Prostate gland (tissue), 2 donors: ENCODE measurements around the gene MBNL1. TPM values are rescaled to one million over a fixed set of nuclear protein-coding genes. Genes with fewer than 3 reads are reported as not detected.

Experiments
- DNase-seq: peaks from one replicate; pipeline ENCODE4 v3.0.0-alpha.2; 2019; ENCODE audit warnings: low spot score
- H3K27ac ChIP-seq, 2 donors: fragments of 200-600 bp; sonication (generic); 2 replicates each; pipeline ENCODE4 v1.5.1; 2017 to 2019
- H3K27me3 ChIP-seq: fragments of 200-600 bp; sonication (generic); replicated peaks from 2 replicates; pipeline ENCODE4 v1.5.1; 2019; ENCODE audit not compliant: insufficient read depth
- H3K36me3 ChIP-seq, 2 donors: fragments of 200-600 bp; sonication (generic); 1 replicate in 1 of 2; 2 replicates in 1 of 2; pipeline versions ENCODE4 v1.5.1 to v1.8.1; 2017 to 2019
- H3K4me1 ChIP-seq: fragments of 200-600 bp; sonication (generic); replicated peaks from 2 replicates; pipeline ENCODE4 v1.5.1; 2019
- H3K4me3 ChIP-seq, 2 donors: fragments of 200-600 bp; sonication (generic); 2 replicates each; pipeline ENCODE4 v1.5.1; 2017 to 2019
- H3K9me3 ChIP-seq: fragments of 200-600 bp; sonication (generic); 2 replicates; pipeline ENCODE4 v1.5.1; 2017
- CTCF ChIP-seq, 4 experiments: fragments of 200-600 bp in 2 of 4; fragments of 450-650 bp in 2 of 4; sonication (generic) in 2 of 4; IDR thresholded peaks; 1 replicate in 3 of 4; 2 replicates in 1 of 4; pipeline ENCODE4 v1.5.1; 2016 to 2019; ENCODE audit warnings: antibody characterized with exemption in 4 of 4, mild to moderate bottlenecking in 2 of 4, moderate library complexity in 2 of 4
- POLR2A ChIP-seq: fragments of 450-650 bp; IDR thresholded peaks from one replicate; pipeline ENCODE4 v1.6.1; 2016; ENCODE audit warnings: antibody characterized with exemption, mild to moderate bottlenecking
- POLR2AphosphoS5 ChIP-seq: sonication (generic); formaldehyde crosslinking; IDR thresholded peaks from one replicate; pipeline ENCODE4 v1.6.1; 2017; ENCODE audit warnings: antibody characterized with exemption
- WGBS: methylation state at CpG from one replicate; pipeline ENCODE4 v1.1.5; 2018; 5-methylcytosine and 5-hydroxymethylcytosine counted together
- intact Hi-C: fragments of 100-400 bp; cut with DNase I; formaldehyde crosslinking; loops from one replicate; pipeline ENCODE4 v1.14.2; 2022
- total RNA-seq, 2 donors: library from RNA; depleted of rRNA; stranded (reverse); fragments of >200 nt; gene quantifications; one replicate each; pipeline ENCODE4 v1.1.0, GENCODE V29; 2016

The MBNL1 gene
- total RNA-seq, 2 donors from 2014 or later, result 131 to 226 TPM

- Histone ChIP-seq H3K4me1 (no peaks in the 10 kb centered on the region), H3K27ac (no peak overlapping the region), H3K27me3 (no peaks in the 10 kb centered on the region), H3K9me3 (no peaks in the 10 kb centered on the region), H3K36me3 (no peaks in the 10 kb centered on the region), H3K4me3 (no peak overlapping the region)
- TF ChIP-seq POLR2A, result no peak
- TF ChIP-seq POLR2AphosphoS5, result no peak
- TF ChIP-seq CTCF (IDR thresholded peaks at IDR 0.05), result no peak
- DNase-seq, result no peak
- 98% methylated on average over 3 of the region's 3 CpGs for WGBS
- intact Hi-C loops, result loop anchor here (10.0 kb wide), 1 partner anchor 102 kb away; no protein-coding TSS in a partner anchor
Observed at GRCh38 chr3:152472672-152472954, 203.9 kb downstream of the MBNL1 start.

- no peak for DNase-seq
- WGBS, result 90% methylated on average over 2 of the region's 2 CpGs
- no peak overlapping the region for H3K27ac ChIP-seq
- no peaks in the 10 kb centered on the region for H3K9me3 ChIP-seq
- H3K4me1 ChIP-seq, result no peaks in the 10 kb centered on the region
- TF ChIP-seq POLR2A, result no peak
- peak in 3 of 4 experiments; percentile 12 to 45 (median 42) for TF ChIP-seq CTCF (IDR thresholded peaks at IDR 0.05)
- TF ChIP-seq POLR2AphosphoS5, result no peak
- H3K27me3 ChIP-seq, result no peaks in the 10 kb centered on the region
- H3K4me3 ChIP-seq, result no peak overlapping the region
- no peaks in the 10 kb centered on the region for H3K36me3 ChIP-seq
- intact Hi-C loops, result loop anchor here (10.0 kb wide), 1 partner anchor 100 kb away; no protein-coding TSS in a partner anchor
Observed at GRCh38 chr3:152474585-152474984, 205.9 kb downstream of the MBNL1 start.

DNA sequence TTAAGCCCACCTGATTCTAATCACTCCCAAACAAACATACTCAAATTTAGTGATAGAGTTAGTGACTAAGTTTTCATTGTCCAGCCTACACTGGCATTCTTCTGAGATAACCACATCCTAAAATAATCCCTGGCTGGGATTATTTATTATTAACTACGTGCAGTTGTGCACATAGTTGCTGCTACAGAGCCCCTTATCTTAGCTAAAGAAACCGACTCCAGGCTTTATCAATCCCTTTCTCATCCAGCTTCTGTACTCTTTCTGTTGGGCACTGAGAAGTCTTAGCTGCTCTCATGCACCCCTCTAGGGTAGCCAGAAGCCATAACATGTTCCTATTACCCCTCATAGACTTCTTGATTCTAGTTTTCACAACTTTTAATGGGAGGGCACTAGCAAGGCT lies 208.7 kb downstream of the MBNL1 start:
- Histone ChIP-seq H3K4me3 (no peak overlapping the region), H3K27me3 (no peaks in the 10 kb centered on the region), H3K27ac (no peak overlapping the region), H3K4me1 (no peaks in the 10 kb centered on the region), H3K9me3 (no peaks in the 10 kb centered on the region), H3K36me3 (no peaks in the 10 kb centered on the region)
- no peak for TF ChIP-seq CTCF (IDR thresholded peaks at IDR 0.05)
- TF ChIP-seq POLR2AphosphoS5, result no peak
- intact Hi-C loops, result loop anchor here (10.0 kb wide), 1 partner anchor 97 kb away; no protein-coding TSS in a partner anchor
- WGBS, result 65% methylated on average over 2 of the region's 2 CpGs
- DNase-seq, result no peak

- H3K27ac ChIP-seq, result no peak overlapping the region
- no peaks in the 10 kb centered on the region for H3K9me3 ChIP-seq
- H3K4me3 ChIP-seq, result no peak overlapping the region
- peaks cover 3% of the 10 kb centered on the region for H3K27me3 ChIP-seq
- no peaks in the 10 kb centered on the region for H3K4me1 ChIP-seq
- intact Hi-C loops, result no loop called here
- no peak for TF ChIP-seq POLR2A
- no peak for TF ChIP-seq CTCF (IDR thresholded peaks at IDR 0.05)
- TF ChIP-seq POLR2AphosphoS5, result no peak
- DNase-seq, result no peak
- H3K36me3 ChIP-seq, result no peaks in the 10 kb centered on the region
- 79% methylated on average over 2 of the region's 2 CpGs for WGBS
Observed at GRCh38 chr3:152480282-152480953, 211.7 kb downstream of the MBNL1 start.

DNA sequence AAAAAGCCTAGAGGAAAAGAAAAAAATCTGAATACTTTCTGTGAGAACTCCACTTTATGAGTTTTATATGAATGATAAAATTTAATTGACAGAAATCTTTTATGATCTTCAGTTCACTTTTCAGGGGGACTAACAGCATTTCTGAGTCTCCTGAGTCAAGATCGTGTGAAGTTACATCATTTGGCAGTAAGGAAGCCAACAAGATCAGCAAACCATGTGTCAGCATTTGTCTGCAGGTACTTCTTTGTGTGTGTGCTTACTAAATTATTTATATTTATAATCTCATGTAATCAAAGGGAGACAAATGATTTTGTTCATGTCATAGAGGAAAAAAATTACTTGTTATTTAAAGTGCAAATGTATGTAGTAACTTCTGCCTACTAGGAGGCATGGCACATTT lies 217.6 kb downstream of the MBNL1 start:
- TF ChIP-seq POLR2A (no peak), CTCF (IDR thresholded peaks at IDR 0.05) (no peak), POLR2AphosphoS5 (no peak)
- Histone ChIP-seq H3K27ac (no peak overlapping the region), H3K4me3 (no peak overlapping the region), H3K27me3 (peaks cover 3% of the 10 kb centered on the region), H3K4me1 (no peaks in the 10 kb centered on the region), H3K36me3 (no peaks in the 10 kb centered on the region), H3K9me3 (no peaks in the 10 kb centered on the region)
- intact Hi-C loops, result no loop called here
- no peak for DNase-seq
- WGBS, result 62% methylated on average over 1 of the region's 1 CpG
